ENCODE results near the gene POU2F2. TPM values are rescaled to one million over a fixed set of nuclear protein-coding genes. Genes with fewer than 3 reads are reported as not detected.

Gene POU2F2
- total RNA-seq, 4 donors from 2014 or later: 0.55 to 244 (median 0.71) TPM

- no peaks in the 10 kb centered on the region for H3K9me3 ChIP-seq
- WGBS: 63% methylated on average over 18 of the region's 27 CpGs
- DNase-seq (ENCODE audit: low spot score in 2 of 2): no peak
- no peak for TF ChIP-seq POLR2AphosphoS5 (IDR thresholded peaks at IDR 0.05)
- no peak for TF ChIP-seq EP300 (IDR thresholded peaks at IDR 0.05)
- no peak for TF ChIP-seq POLR2A (IDR thresholded peaks at IDR 0.05)
- no peak for TF ChIP-seq CTCF (IDR thresholded peaks at IDR 0.05)
- H3K4me3 ChIP-seq: peak overlapping the region; percentile 89
- peak overlapping the region; percentile 92 for H3K27ac ChIP-seq
- H3K27me3 ChIP-seq: peaks cover 11% of the 10 kb centered on the region
- peaks cover 29% of the 10 kb centered on the region for H3K4me1 ChIP-seq
- peaks cover 15% of the 10 kb centered on the region for H3K36me3 ChIP-seq
Measured at GRCh38 chr19:42074513-42075363, 57.5 kb downstream of the POU2F2 start.

- no peak overlapping the region for H3K4me3 ChIP-seq
- TF ChIP-seq EP300 (IDR thresholded peaks at IDR 0.05): no peak
- no peak for TF ChIP-seq POLR2AphosphoS5 (IDR thresholded peaks at IDR 0.05)
- no peak for TF ChIP-seq POLR2A (IDR thresholded peaks at IDR 0.05)
- TF ChIP-seq CTCF (IDR thresholded peaks at IDR 0.05): no peak
- no peaks in the 10 kb centered on the region for H3K36me3 ChIP-seq
- no peak overlapping the region for H3K27ac ChIP-seq
- WGBS: 88% methylated on average over 12 of the region's 12 CpGs
- H3K9me3 ChIP-seq: no peaks in the 10 kb centered on the region
- peaks cover 10% of the 10 kb centered on the region for H3K4me1 ChIP-seq
- DNase-seq (ENCODE audit: low spot score in 2 of 2): no peak
- H3K27me3 ChIP-seq: peaks cover 44% of the 10 kb centered on the region
Measured at GRCh38 chr19:42071247-42071646, 61.0 kb downstream of the POU2F2 start.

- Histone ChIP-seq H3K36me3 (no peaks in the 10 kb centered on the region), H3K9me3 (no peaks in the 10 kb centered on the region), H3K27me3 (peaks cover 53% of the 10 kb centered on the region), H3K27ac (no peak within 1 kb of the TSS), H3K4me1 (peaks cover 4% of the 10 kb centered on the region), H3K4me3 (peak within 1 kb of the TSS; percentile 10)
- no peak for TF ChIP-seq POLR2AphosphoS5 (IDR thresholded peaks at IDR 0.05)
- DNase-seq (ENCODE audit: low spot score in 2 of 2): no peak
- WGBS: 17% methylated on average over 24 of the region's 29 CpGs
Measured at GRCh38 chr19:42069619-42070351, 62.5 kb downstream of the POU2F2 start, which contains the start of gene GRIK5. GRIK5 (minus strand) TSS chr19:42070206; CDS start chr19:42065770, 4,436 bp downstream.

GRCh38 chr19:42068756-42069571 is 63.3 kb downstream of the POU2F2 start:
- Histone ChIP-seq H3K36me3 (no peaks in the 10 kb centered on the region), H3K4me3 (peak overlapping the region; percentile 10), H3K9me3 (no peaks in the 10 kb centered on the region), H3K27me3 (peaks cover 56% of the 10 kb centered on the region), H3K27ac (no peak overlapping the region), H3K4me1 (no peaks in the 10 kb centered on the region)
- TF ChIP-seq POLR2AphosphoS5 (IDR thresholded peaks at IDR 0.05): no peak
- DNase-seq (ENCODE audit: low spot score in 2 of 2): no peak
- 22% methylated on average over 25 of the region's 29 CpGs for WGBS

- TF ChIP-seq POLR2AphosphoS5 (IDR thresholded peaks at IDR 0.05) (no peak), POLR2A (IDR thresholded peaks at IDR 0.05) (no peak), EP300 (IDR thresholded peaks at IDR 0.05) (no peak), CTCF (IDR thresholded peaks at IDR 0.05) (no peak)
- WGBS: 49% methylated on average over 8 of the region's 8 CpGs
- H3K27ac ChIP-seq: no peak overlapping the region
Measured at GRCh38 chr19:42068361-42068755, 63.9 kb downstream of the POU2F2 start.

More at GRCh38 chr19:42068361-42068755, 63.9 kb downstream of the POU2F2 start:
- Histone ChIP-seq H3K36me3 (no peaks in the 10 kb centered on the region), H3K4me1 (no peaks in the 10 kb centered on the region), H3K4me3 (no peak overlapping the region), H3K27me3 (peaks cover 56% of the 10 kb centered on the region), H3K9me3 (no peaks in the 10 kb centered on the region)
- no peak for DNase-seq (ENCODE audit: low spot score in 2 of 2)

Measured in suprapubic skin (tissue), 4 donors.